ENCODE data around the gene SH3TC1.

Gene SH3TC1

DNA sequence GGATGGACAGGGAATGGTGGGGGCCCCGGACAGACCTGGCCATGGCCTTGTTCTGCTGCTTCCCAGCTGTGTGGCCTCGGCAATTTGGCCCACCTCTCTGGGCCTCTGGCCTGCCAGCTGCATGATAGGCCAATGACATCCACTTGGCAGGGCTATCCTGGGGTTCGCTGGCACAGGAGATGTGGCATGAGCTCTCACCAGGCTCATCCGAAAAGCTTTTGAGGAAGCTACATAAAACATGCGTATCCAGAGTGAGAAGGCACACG, 18.1 kb downstream of the SH3TC1 start:
- no peak for DNase-seq

GRCh38 chr4:8217871-8218270, 18.8 kb downstream of the SH3TC1 start:
- no peak for DNase-seq

DNA sequence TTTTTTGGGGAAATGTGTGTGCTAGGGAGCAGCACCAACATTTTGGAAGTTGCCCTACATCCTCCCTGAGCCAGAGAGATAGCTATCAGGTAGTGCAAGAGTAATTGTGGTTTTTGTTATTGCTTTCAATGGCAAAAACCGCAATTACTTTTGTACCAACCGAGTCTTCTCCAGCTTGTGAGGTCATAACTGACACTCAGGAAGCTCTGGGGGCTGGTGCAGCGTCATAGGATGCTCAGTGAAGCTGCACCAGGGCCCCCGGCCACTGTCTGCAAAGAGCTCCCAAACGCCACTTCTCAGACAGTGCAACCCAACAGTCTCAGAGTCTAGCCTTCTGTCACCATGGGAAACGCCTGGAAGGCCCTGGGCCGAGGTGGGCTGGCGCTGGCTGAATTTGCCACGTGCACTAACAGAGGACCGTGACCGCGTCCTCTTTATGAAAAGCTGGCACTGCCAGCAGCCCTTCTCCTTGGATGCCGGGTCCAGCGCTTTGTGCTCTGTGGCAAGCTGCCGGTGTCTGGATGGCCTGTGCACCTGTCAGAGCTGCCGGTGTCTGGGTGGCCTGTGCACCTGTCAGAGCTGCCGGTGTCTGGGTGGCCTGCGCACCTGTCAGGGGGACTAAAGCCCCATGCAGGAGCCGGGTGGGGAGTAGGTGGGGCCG, 19.4 kb downstream of the SH3TC1 start:
- DNase-seq: no peak

DNA sequence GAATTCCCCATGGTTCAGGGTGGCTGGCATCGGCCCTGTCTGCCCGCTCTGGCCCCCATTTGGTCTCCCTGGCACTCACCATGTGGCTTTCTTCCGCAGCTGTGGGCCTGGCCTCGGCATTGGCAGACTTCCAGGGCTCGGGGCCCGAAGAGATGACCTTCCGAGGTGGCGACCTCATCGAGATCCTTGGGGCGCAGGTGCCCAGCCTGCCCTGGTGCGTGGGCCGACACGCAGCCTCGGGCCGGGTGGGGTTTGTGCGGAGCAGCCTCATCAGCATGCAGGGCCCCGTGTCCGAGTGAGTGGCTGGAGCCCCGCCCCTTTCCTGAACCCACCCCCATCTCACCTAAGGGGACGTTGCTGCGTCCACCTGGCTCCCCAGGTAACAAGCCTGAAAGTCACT, 20.1 kb downstream of the SH3TC1 start:
- DNase-seq: no peak

DNA sequence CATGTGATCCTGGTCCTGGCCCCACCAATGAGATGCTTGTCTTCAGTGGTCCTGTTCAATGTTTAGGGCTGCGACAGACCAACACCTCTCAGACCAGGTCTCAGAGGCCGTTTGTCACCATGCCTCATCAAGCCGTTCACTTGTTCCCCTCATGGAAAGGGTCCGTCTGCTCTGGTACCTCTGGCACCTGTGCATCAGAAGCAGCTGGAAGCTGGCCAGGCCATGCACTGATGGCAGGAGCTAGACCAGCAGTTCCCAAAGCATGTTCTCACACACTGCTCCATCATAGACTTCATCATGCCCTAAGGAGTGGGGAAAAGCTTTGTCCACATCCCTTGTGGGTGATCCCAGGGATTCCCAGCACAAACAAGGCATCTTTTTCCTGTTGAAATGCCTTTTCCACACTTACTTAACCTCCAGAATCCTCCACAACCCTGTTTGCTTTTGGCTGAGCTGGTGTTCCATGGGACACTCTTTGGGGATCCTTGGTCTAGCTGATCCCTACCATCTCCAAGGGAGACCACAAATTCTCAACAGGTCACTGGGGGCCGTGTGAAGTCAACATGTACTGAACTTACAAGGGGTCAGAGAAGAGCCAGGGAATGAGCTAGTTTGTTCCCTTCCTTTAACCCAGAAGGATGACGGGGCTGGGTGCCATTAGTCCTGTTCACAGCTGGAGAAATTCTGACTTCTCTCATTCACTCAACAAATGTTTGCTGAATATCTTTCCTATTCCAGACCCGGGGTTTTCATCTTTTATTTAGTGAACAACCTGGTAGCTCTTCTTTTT, 21.8 kb downstream of the SH3TC1 start:
- DNase-seq: no peak

- DNase-seq: no peak
These were observed 22.4 kb downstream of the SH3TC1 start for GRCh38 chr4:8221476-8221875.

- no peak for DNase-seq
These were observed 22.9 kb downstream of the SH3TC1 start for GRCh38 chr4:8221985-8222384.

DNA sequence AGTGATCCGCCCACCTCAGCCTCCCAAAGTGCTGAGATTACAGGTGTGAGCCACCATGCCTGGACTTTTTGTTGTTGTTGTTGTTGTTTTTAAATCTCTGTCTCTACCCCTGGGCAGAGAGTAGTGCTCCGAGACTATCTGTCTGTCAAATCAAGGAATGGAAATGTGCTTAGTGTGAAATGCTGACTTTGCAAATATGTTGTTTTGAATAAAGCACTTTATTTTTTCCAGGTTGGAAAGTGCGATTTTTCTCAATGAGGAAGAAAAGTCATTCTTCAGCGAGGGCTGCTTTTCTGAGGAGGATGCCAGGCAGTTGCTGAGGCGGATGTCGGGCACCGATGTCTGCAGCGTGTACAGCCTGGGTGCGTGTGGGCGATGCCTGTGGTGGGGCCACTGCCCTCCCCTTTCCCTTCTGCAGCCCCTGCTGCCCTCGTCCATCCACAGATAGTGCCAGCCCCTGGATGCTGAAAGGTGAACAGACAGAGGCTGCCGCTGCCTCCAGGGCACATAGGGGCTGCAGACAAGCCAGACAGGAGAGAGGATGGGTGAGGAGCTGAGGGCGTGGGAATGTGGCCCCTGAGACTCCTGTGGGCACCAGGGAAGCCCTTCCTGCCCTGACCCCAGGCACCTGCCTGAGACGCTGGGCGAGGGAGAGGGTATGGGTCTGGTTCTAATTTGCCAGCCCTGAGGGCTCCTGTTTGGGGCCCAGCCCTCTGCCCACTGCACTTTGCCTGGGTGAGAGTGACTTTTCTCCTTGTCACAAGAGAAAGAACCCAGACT, 23.7 kb downstream of the SH3TC1 start:
- no peak for DNase-seq

DNA sequence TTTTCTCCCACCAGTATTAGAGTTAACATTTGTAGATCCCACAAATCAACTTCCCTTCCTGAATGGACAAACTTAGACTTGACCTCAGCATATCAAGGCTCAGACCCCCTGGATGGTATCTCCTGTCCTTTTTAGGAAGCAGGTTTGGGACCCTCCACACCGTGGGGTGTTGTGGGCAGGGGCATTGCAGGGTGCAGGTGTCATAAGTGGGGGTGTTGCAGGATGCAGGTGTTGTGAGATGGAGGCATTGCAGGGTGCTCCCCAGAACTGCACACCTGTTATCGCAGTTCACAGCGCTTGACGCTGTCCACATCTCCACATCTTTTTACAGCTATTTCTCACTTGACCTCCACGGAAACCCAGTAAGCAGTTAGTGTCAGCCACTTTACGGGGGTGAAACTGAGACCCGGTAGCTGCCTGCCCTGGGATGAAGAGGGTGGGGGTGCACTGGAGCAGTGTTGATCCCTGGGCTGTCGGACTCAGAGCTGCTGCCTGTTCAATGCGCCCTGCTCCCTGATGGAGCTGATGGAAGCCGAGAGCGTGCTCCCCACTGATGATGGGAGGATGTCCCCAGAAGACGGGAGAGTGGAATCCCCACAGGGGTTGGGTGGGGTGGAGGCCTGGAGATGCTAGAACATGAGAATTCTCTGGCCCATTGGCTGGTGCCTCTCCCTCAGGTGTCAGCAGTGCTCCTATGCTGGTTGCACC, 25.3 kb downstream of the SH3TC1 start:
- DNase-seq: no peak

DNA sequence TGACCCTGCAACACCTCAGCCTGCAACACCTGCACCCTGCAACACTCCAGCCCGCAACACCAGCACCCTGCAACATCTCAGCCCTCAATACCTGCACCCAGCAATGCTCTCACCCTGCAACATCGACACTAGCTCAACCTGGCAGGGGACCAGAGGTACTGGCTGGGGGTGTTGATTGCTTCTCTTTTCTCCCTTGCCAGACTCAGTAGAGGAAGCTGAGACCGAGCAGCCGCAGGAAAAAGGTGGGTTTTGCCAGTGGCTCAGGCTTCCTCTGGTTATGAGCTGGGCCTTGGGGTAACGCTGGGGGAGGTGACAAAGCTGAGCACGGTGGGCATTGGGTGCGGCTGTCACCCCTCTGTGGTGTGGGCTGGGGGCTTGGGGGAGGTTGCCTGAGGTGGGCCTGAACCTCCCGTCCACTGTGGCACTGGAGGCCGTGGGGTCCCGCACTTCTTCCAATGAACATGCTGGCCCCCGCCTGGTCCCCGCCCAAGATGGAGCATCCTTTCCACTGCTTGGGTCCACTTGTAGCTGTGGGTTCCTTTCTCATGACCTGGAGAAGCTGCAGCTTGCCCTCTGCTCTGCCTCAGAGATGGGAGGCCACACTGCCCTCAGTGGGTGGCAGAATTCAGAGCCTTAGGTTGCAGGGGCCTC, 26.0 kb downstream of the SH3TC1 start:
- no peak for DNase-seq

DNA sequence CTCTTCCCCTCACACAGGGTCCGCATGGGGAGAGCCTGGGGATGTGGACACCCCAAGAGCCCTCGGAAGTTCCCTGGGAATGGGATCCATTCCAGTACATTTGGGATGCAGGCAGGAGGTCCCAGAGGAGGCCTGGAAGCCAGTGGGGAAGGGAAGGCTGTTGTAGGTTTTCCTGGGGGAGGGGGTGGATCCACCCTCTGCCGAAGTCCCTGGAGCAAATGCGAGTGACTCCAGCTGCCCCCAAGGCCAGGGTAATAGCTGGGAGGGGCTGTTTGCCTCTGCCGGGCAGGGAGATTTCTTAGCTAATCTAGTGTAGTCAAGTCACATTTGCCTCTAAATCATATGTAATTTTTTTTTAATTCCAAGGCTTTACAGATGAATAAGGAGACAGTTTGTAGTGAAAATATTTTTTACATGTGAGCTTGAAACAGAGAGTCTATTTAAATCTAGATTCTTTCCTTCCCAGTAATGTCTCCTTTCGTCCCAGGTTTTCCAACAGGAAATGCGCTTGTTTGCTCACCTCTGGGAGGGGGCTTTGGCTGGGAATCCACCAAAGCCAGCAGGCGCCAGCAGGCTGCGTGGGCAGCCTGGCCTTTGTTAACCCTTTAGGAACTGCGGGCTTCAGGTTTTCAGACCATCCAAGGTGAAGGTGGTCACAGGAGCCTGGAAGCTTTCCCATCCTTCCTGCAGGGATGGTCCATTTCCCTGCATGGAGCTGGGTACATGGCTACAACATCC, 26.8 kb downstream of the SH3TC1 start:
- DNase-seq: no peak

DNA sequence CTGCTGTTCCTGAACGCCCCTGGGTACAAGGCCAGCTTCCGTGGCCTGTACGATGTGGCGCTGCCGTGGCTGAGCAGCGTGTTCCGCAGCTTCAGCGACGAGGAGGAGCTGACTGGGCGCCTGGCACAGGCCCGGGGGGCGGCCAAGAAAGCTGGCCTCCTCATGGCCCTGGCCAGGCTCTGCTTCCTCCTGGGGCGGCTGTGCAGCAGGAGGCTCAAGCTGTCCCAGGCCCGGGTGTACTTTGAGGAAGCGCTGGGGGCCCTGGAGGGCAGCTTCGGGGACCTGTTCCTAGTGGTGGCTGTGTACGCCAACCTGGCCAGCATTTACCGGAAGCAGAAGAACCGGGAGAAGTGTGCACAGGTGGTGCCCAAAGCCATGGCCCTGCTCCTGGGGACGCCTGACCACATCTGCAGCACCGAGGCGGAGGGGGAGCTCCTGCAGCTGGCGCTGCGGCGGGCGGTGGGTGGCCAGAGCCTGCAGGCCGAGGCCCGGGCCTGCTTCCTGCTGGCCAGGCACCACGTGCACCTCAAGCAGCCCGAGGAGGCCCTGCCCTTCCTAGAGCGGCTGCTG, 28.2 kb downstream of the SH3TC1 start:
- no peak for DNase-seq

- DNase-seq: no peak
These were observed 28.8 kb downstream of the SH3TC1 start for GRCh38 chr4:8227771-8228318.

- no peak for DNase-seq
These were observed 29.5 kb downstream of the SH3TC1 start for GRCh38 chr4:8228319-8229250.

- DNase-seq: no peak
These were observed 30.4 kb downstream of the SH3TC1 start for GRCh38 chr4:8229331-8229975.

GRCh38 chr4:8230033-8230432, 30.9 kb downstream of the SH3TC1 start:
- DNase-seq: no peak

- no peak for DNase-seq
These were observed 31.8 kb downstream of the SH3TC1 start for GRCh38 chr4:8230891-8231290.

DNA sequence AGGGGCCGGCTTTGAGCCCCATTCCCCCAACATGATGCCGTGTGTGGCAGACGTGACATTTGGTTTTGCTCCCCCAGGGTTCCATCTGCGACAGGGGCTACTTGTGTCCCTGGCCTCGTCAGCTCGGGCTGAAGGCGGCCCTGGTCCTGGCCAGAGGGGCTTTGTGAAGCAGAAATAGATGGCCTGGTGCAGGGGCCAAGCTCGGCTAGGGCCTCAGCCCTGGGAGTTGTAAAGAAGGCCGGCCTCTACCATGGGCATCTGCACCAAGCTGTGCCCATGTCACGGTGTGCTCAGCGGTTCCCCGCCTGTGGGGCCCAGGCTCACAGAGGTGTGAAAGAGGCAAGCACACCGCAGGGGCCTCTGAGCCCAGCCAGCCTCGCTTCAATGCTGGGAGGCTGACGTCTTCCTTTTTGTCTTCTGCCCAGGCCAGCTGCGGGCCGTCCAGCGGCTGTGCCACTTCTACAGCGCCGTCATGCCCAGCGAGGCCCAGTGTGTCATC, 32.5 kb downstream of the SH3TC1 start:
- no peak for DNase-seq

GRCh38 chr4:8232748-8233147, 33.7 kb downstream of the SH3TC1 start:
- DNase-seq: no peak
